Bronchial epithelial cell (primary cell): ENCODE measurements around the gene ADAM12. TPM values are rescaled to one million over a fixed set of nuclear protein-coding genes. Genes with fewer than 3 reads are reported as not detected.
"Not testable (repeated sequence)": the region's sequence is repeated elsewhere in the genome, so short reads cannot be mapped to it uniquely, and the experiment has no call there.

Experiments
- DNase-seq: peaks from one replicate; pipeline ENCODE4 v3.0.0-alpha.2; 2010; ENCODE audit warnings: low read depth
- FAIRE-seq: peaks from 2 replicates; lab custom pipeline; 2011; peaks lifted over from hg19 to GRCh38; lab: Jason Lieb, UNC
- H3K27me3 ChIP-seq: 2 replicates; pipeline ENCODE4 v1.5.1; 2011; ENCODE audit warnings: low read length; ENCODE audit not compliant: control insufficient read depth, insufficient read depth
- H3K36me3 ChIP-seq: 2 replicates; pipeline ENCODE4 v1.5.1; 2011; ENCODE audit warnings: low read length; ENCODE audit not compliant: control insufficient read depth, insufficient read depth
- H3K4me3 ChIP-seq: 2 replicates; pipeline ENCODE4 v1.5.1; 2011; ENCODE audit warnings: mild to moderate bottlenecking, low read depth, low read length, control low read depth
- total RNA-seq: library from RNA; depleted of rRNA; stranded (reverse); fragments of >200 nt; gene quantifications from 2 replicates; pipeline ENCODE4 v1.2.1, GENCODE V29; 2014
- TF ChIP-seq, protein P1 (sequence below): IDR thresholded peaks from 2 replicates; pipeline ENCODE4 v1.5.1; 2011; ENCODE audit warnings: mild to moderate bottlenecking, moderate library complexity, low read length, control low read depth, inconsistent platforms; ENCODE audit not compliant: insufficient read depth, severe bottlenecking

Gene ADAM12
- total RNA-seq, 1 donor from 2014 or later: 1.8 TPM

GRCh38 chr10:126349676-126350075 lies 38.6 kb downstream of the ADAM12 start:
- no peak for FAIRE-seq
- peaks cover 3% of the 10 kb centered on the region for H3K27me3 ChIP-seq
- H3K4me3 ChIP-seq: no peak overlapping the region
- H3K36me3 ChIP-seq: no peaks in the 10 kb centered on the region
- DNase-seq: no peak
- TF ChIP-seq, protein P1, sequence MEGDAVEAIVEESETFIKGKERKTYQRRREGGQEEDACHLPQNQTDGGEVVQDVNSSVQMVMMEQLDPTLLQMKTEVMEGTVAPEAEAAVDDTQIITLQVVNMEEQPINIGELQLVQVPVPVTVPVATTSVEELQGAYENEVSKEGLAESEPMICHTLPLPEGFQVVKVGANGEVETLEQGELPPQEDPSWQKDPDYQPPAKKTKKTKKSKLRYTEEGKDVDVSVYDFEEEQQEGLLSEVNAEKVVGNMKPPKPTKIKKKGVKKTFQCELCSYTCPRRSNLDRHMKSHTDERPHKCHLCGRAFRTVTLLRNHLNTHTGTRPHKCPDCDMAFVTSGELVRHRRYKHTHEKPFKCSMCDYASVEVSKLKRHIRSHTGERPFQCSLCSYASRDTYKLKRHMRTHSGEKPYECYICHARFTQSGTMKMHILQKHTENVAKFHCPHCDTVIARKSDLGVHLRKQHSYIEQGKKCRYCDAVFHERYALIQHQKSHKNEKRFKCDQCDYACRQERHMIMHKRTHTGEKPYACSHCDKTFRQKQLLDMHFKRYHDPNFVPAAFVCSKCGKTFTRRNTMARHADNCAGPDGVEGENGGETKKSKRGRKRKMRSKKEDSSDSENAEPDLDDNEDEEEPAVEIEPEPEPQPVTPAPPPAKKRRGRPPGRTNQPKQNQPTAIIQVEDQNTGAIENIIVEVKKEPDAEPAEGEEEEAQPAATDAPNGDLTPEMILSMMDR: no peak

DNA sequence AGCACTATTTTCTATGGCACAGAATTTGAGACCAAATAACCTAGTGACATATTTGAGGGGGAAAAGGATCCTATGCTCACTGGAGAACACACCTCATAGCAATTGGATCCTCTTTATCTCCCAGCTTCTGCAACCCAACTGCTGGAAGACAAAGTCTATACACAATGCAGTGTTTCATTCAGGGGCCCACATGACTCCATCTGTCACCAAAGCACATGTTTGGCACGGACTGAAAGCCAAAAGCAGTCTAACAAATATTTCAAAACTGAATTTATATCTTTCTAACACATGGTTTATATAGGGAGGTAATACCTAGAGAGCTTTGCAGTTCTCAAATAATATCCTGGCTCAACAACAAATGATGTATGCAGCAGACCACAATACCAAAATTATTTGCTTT lies 39.2 kb downstream of the ADAM12 start:
- H3K36me3 ChIP-seq: no peaks in the 10 kb centered on the region
- no peak for FAIRE-seq
- H3K4me3 ChIP-seq: no peak overlapping the region
- DNase-seq: no peak
- TF ChIP-seq, protein P1: no peak
- peaks cover 3% of the 10 kb centered on the region for H3K27me3 ChIP-seq

DNA sequence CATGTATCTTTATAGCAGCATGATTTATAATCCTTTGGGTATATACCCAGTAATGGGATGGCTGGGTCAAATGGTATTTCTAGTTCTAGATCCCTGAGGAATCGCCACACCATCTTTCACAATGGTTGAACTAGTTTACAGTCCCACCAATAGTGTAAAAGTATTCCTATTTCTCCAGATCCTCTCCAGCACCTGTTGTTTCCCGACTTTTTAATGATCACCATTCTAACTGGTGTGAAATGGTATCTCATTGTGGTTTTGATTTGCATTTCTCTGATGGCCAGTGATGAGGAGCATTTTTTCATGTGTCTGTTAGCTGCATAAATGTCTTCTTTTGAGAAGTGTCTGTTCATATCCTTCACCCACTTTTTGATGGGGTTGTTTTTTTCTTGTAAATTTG lies 44.8 kb downstream of the ADAM12 start:
- H3K36me3 ChIP-seq, FAIRE-seq, DNase-seq, H3K4me3 ChIP-seq, H3K27me3 ChIP-seq: not testable (repeated sequence)

- Histone ChIP-seq H3K36me3 (no peaks in the 10 kb centered on the region), H3K4me3 (no peak overlapping the region), H3K27me3 (no peaks in the 10 kb centered on the region)
- no peak for DNase-seq
- TF ChIP-seq, protein P1: no peak
- no peak for FAIRE-seq
Measured at GRCh38 chr10:126342680-126343079, 45.6 kb downstream of the ADAM12 start.

- H3K27me3 ChIP-seq: no peaks in the 10 kb centered on the region
- H3K4me3 ChIP-seq: no peak overlapping the region
- no peaks in the 10 kb centered on the region for H3K36me3 ChIP-seq
- TF ChIP-seq, protein P1: no peak
- DNase-seq: no peak
- no peak for FAIRE-seq
Measured at GRCh38 chr10:126341491-126341890, 46.8 kb downstream of the ADAM12 start.

GRCh38 chr10:126337251-126337810 lies 50.9 kb downstream of the ADAM12 start:
- Histone ChIP-seq H3K4me3 (no peak overlapping the region), H3K36me3 (no peaks in the 10 kb centered on the region), H3K27me3 (no peaks in the 10 kb centered on the region)
- TF ChIP-seq, protein P1: no peak
- FAIRE-seq: no peak
- DNase-seq: no peak
